HCT116 (cell line): Measurements from ENCODE around the gene SMAD7.

Experiments
- EZH2 ChIP-seq: fragments of 200-600 bp; sonication (generic); IDR thresholded peaks from 2 replicates; pipeline ENCODE4 v1.6.1; 2017; ENCODE audit warnings: antibody characterized with exemption, mixed run types
- POLR2A ChIP-seq: IDR thresholded peaks from 2 replicates; pipeline ENCODE4 v1.7.0; 2011; ENCODE audit warnings: borderline replicate concordance; ENCODE audit not compliant: insufficient read depth, insufficient read length; ENCODE audit errors: extremely low read depth
- POLR2AphosphoS5 ChIP-seq: IDR thresholded peaks from 2 replicates; pipeline ENCODE4 v1.6.1; 2011; ENCODE audit warnings: mild to moderate bottlenecking, low read depth, low read length, moderate library complexity
- RAD21 ChIP-seq: IDR thresholded peaks from 2 replicates; pipeline ENCODE4 v1.6.1; 2012; ENCODE audit warnings: low read depth, mild to moderate bottlenecking
- SIN3A ChIP-seq: IDR thresholded peaks from 2 replicates; pipeline ENCODE4 v1.6.1; 2012; ENCODE audit warnings: low read depth
- SP1 ChIP-seq: IDR thresholded peaks from 2 replicates; pipeline ENCODE4 v1.6.1; 2012; ENCODE audit warnings: low read depth
- TCF7L2 ChIP-seq: IDR thresholded peaks from 2 replicates; pipeline ENCODE4 v1.7.0; 2011; ENCODE audit warnings: borderline replicate concordance, inconsistent platforms; ENCODE audit not compliant: insufficient read depth, insufficient read length; ENCODE audit errors: extremely low read depth
- YY1 ChIP-seq: IDR thresholded peaks from 2 replicates; pipeline ENCODE4 v1.6.1; 2011; ENCODE audit warnings: low read length, low read depth, moderate library complexity, mild to moderate bottlenecking; ENCODE audit not compliant: insufficient replicate concordance; ENCODE audit errors: extremely low read depth
- TF ChIP-seq, protein P1 (sequence below), 3 experiments: fragments of 200-600 bp in 1 of 3; sonication (generic) in 1 of 3; IDR thresholded peaks in 2 of 3; conservative IDR thresholded peaks in 1 of 3; 2 replicates each; pipeline ENCODE4 v1.5.1; 2012 to 2017; ENCODE audit warnings: low read depth in 2 of 3, low read length in 2 of 3, antibody characterized with exemption in 1 of 3, borderline replicate concordance in 1 of 3, control low read depth in 1 of 3, mild to moderate bottlenecking in 1 of 3, mixed read lengths in 1 of 3, mixed run types in 1 of 3, moderate library complexity in 1 of 3; ENCODE audit not compliant: insufficient read depth in 1 of 3
- TF ChIP-seq, protein P2 (sequence below): IDR thresholded peaks from 2 replicates; pipeline ENCODE4 v1.6.1; 2012; ENCODE audit warnings: low read depth

DNA sequence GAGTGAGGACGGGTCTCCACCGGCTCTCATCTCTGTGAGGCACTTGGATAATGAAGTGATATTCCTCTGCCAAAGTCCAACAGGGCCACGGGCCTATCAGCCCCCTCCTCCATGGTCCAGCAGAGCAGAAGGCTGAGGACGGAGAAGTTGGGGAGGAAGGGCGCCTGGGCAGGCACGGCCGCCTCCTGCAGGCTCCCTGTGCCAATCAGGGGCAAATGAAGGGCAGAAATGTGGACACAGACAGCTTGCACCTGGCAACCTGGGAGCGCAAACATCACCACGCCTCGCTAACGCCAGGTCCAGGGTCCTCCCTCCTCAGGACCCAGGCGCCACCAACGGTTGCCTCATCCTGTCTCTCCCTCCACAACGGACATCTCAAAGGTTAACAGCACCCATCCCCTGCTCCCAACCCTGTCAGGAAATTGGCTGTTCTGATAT is 24.3 kb downstream of the SMAD7 start:
- TF ChIP-seq SIN3A (no peak), POLR2AphosphoS5 (no peak), YY1 (no peak), SP1 (no peak), EZH2 (no peak), RAD21 (no peak), POLR2A (no peak), TCF7L2 (no peak)
- TF ChIP-seq, protein P1, sequence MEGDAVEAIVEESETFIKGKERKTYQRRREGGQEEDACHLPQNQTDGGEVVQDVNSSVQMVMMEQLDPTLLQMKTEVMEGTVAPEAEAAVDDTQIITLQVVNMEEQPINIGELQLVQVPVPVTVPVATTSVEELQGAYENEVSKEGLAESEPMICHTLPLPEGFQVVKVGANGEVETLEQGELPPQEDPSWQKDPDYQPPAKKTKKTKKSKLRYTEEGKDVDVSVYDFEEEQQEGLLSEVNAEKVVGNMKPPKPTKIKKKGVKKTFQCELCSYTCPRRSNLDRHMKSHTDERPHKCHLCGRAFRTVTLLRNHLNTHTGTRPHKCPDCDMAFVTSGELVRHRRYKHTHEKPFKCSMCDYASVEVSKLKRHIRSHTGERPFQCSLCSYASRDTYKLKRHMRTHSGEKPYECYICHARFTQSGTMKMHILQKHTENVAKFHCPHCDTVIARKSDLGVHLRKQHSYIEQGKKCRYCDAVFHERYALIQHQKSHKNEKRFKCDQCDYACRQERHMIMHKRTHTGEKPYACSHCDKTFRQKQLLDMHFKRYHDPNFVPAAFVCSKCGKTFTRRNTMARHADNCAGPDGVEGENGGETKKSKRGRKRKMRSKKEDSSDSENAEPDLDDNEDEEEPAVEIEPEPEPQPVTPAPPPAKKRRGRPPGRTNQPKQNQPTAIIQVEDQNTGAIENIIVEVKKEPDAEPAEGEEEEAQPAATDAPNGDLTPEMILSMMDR (IDR thresholded peaks at IDR 0.05 in 2 of 3, conservative IDR thresholded peaks at IDR 0.05 in 1 of 3; ENCODE audit: borderline replicate concordance in 1 of 3, insufficient read depth in 1 of 3, low read depth in 2 of 3, low read length in 2 of 3): no peak
- TF ChIP-seq, protein P2, sequence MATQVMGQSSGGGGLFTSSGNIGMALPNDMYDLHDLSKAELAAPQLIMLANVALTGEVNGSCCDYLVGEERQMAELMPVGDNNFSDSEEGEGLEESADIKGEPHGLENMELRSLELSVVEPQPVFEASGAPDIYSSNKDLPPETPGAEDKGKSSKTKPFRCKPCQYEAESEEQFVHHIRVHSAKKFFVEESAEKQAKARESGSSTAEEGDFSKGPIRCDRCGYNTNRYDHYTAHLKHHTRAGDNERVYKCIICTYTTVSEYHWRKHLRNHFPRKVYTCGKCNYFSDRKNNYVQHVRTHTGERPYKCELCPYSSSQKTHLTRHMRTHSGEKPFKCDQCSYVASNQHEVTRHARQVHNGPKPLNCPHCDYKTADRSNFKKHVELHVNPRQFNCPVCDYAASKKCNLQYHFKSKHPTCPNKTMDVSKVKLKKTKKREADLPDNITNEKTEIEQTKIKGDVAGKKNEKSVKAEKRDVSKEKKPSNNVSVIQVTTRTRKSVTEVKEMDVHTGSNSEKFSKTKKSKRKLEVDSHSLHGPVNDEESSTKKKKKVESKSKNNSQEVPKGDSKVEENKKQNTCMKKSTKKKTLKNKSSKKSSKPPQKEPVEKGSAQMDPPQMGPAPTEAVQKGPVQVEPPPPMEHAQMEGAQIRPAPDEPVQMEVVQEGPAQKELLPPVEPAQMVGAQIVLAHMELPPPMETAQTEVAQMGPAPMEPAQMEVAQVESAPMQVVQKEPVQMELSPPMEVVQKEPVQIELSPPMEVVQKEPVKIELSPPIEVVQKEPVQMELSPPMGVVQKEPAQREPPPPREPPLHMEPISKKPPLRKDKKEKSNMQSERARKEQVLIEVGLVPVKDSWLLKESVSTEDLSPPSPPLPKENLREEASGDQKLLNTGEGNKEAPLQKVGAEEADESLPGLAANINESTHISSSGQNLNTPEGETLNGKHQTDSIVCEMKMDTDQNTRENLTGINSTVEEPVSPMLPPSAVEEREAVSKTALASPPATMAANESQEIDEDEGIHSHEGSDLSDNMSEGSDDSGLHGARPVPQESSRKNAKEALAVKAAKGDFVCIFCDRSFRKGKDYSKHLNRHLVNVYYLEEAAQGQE: no peak
